Activated CD8-positive, alpha-beta memory T cell treated with anti-CD3 and anti-CD28 coated beads for 36 hours (primary cell): ENCODE measurements around the gene SDR39U1. TPM values are rescaled to one million over a fixed set of nuclear protein-coding genes. Genes with fewer than 3 reads are reported as not detected.
"Not testable (repeated sequence)": the region's sequence is repeated elsewhere in the genome, so short reads cannot be mapped to it uniquely, and the experiment has no call there.

Experiments used
- CTCF ChIA-PET: fragments of 350-600 bp; sonication (Branson Sonifier 250); formaldehyde crosslinking; loops from one replicate; lab custom pipeline; 2021; ENCODE audit warnings: antibody characterized with exemption; lab: Charles Lee
- POLR2A ChIA-PET: fragments of 350-600 bp; sonication (Branson Sonifier 250); formaldehyde crosslinking; loops from one replicate; lab custom pipeline; 2021; ENCODE audit warnings: antibody characterized with exemption; lab: Charles Lee
- total RNA-seq, 2 experiments: library from RNA; stranded (reverse); gene quantifications; one replicate each; pipeline ENCODE4 v1.2.3, GENCODE V29; 2021

Gene SDR39U1, protein sequence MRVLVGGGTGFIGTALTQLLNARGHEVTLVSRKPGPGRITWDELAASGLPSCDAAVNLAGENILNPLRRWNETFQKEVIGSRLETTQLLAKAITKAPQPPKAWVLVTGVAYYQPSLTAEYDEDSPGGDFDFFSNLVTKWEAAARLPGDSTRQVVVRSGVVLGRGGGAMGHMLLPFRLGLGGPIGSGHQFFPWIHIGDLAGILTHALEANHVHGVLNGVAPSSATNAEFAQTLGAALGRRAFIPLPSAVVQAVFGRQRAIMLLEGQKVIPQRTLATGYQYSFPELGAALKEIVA
- 10 to 100 TPM; 53.2 to 59.0 TPM for total RNA-seq

- ChIA-PET CTCF (interaction anchor here (0.6 to 3.4 kb wide), 6 partner anchors 9 to 109 kb away, joined by 3 to 45 read pairs (median 3); partner anchors contain the start of genes ADCY4, CBLN3 and KHNYN), POLR2A (interaction anchor here (0.6 to 2.0 kb wide), 7 partner anchors 11 to 231 kb away, joined by 3 to 32 read pairs (median 6); partner anchors contain the start of genes CBLN3, KHNYN and TINF2)
These were observed at the start of gene SDR39U1 for GRCh38 chr14:24442240-24443052. SDR39U1 (minus strand) TSS chr14:24442776; CDS start chr14:24442769, 7 bp downstream.

GRCh38 chr14:24491586-24492408, 49.2 kb upstream of the SDR39U1 start:
- POLR2A ChIA-PET: not testable (repeated sequence)

DNA sequence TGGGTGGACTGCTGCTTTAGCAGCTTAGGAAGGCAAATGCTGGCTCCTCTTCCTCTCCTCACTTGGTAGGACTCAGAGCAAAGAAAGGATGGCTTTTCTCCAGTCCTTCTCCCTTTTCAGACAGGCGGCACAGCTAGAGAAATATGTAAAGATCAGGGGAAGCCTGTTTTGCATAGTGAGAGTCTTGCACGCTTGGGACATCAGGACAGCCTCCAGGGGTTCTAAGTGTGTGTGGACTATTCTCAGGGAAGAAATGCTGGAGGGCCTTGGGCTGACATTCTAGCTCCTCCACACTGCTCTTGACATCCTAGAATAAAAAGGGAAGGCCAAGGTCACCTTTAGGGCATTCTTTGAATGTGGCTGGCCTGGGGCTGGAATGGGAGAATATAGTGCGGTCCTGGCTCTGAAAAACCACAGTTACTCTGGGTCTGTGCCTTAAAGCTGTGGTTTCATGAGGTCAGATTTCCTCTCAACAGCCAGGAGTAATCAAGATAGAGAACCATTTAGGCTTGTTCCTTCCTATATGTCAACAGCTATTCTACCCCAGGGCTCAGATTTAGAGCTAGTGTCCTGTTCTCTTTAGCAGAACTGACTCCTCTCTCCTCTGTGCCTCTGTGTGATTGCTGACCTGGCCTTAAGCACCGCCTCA, 41.2 kb upstream of the SDR39U1 start:
- ChIA-PET POLR2A (no interaction called here), CTCF (interaction anchor here (1.0 to 1.3 kb wide), 2 partner anchors 122 to 126 kb away, joined by 3 to 4 read pairs; partner anchors contain the start of gene GZMH)

More at GRCh38 chr14:24491586-24492408, 49.2 kb upstream of the SDR39U1 start:
- CTCF ChIA-PET: not testable (repeated sequence)

DNA sequence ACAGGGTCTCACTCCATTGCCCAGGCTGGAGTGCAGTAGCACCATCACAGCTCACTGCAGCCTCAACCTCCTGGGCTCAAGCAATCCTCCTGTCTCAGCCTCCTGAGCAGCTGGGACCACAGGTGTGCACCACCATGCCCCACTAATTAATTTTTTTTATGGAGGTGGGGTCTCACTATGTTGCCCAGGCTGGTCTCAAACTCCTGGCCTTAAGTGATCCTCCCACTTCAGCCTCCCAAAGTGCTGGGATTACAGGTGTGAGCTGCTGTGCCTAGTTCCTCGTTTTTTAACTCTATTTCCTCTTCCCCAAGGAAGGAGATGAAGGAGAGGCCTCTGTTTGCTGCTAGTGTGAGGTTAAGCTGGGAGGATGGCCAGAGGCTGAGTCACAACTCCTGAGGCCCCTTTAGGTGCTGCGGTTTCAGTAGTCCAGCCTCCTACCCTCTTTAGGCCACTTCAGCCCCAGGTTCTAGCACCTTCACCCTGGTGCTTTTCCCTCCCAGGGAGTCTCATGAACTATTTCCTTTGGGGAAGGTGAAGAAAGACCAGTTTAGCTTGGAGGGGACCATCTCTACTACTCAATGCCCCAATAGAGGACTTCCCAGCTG, 40.2 kb upstream of the SDR39U1 start:
- CTCF ChIA-PET: interaction anchor here (1.0 to 1.4 kb wide), 2 partner anchors 126 to 228 kb away, joined by 4 to 5 read pairs; partner anchors contain the start of gene GZMH
- POLR2A ChIA-PET: not testable (repeated sequence)

- POLR2A ChIA-PET: no interaction called here
- CTCF ChIA-PET: interaction anchor here (0.8 to 1.4 kb wide), 7 partner anchors 17 to 229 kb away, joined by 3 to 5 read pairs (median 3); no protein-coding TSS in a partner anchor
These were observed 39.2 kb upstream of the SDR39U1 start for GRCh38 chr14:24481622-24482324.

- CTCF ChIA-PET, POLR2A ChIA-PET: not testable (repeated sequence)
These were observed 37.4 kb upstream of the SDR39U1 start for GRCh38 chr14:24479999-24480398.

- POLR2A ChIA-PET: no interaction called here
These were observed 32.7 kb upstream of the SDR39U1 start for GRCh38 chr14:24475261-24475660.

DNA sequence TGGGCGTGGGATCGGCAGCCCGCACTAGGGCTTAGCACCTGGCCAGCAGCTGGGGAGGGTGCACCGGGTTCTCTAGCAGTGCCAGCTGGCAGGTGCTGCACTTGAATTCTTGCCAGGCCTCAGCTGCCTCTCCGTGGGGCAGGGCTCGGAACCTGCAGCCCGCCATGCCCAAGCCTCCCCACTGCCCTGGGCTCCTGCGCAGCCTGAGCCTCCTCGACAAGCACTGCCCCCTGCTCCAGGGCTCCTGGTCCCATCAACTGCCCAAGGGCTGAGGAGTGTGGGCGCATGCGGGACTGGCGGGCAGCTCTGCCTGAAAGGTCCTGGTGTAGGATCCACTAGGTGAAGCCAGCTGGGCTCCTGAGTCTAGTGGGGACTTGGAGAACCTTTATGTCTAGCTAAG, 30.6 kb upstream of the SDR39U1 start:
- ChIA-PET CTCF (no interaction called here), POLR2A (no interaction called here)

More at GRCh38 chr14:24475261-24475660, 32.7 kb upstream of the SDR39U1 start:
- CTCF ChIA-PET: no interaction called here

- CTCF ChIA-PET, POLR2A ChIA-PET: not testable (repeated sequence)
These were observed 27.9 kb upstream of the SDR39U1 start for GRCh38 chr14:24470450-24470849.

DNA sequence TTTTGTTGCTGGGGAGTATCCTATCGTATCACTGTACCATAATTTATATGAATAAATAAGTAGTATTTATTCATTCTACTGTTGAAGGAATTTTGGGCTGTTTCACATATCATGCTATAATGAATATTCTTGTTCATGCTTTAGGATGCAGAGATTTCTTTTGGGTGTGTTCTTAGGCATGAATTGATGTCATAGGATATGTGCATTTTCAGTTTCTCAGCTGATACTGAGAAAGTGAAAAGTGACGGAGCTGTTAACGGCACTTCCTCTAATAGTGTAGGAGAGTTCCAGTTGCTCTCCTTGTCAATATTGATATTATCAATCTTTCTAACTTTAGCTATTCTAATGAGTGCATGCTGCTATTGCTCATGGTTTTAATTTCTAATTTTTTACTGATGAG, 23.2 kb upstream of the SDR39U1 start:
- ChIA-PET CTCF (no interaction called here), POLR2A (no interaction called here)

GRCh38 chr14:24465368-24465767, 22.8 kb upstream of the SDR39U1 start:
- ChIA-PET POLR2A (no interaction called here), CTCF (interaction anchor here (1.2 kb wide), 1 partner anchor 17 kb away, joined by 3 read pairs; no protein-coding TSS in a partner anchor)

- ChIA-PET POLR2A (no interaction called here), CTCF (interaction anchor here (1.2 kb wide), 1 partner anchor 18 kb away, joined by 3 read pairs; no protein-coding TSS in a partner anchor)
These were observed 21.6 kb upstream of the SDR39U1 start for GRCh38 chr14:24463884-24464785.

- POLR2A ChIA-PET: no interaction called here
- CTCF ChIA-PET: no interaction called here
These were observed 20.7 kb upstream of the SDR39U1 start for GRCh38 chr14:24463017-24463883.

GRCh38 chr14:24461336-24461735, 18.8 kb upstream of the SDR39U1 start:
- POLR2A ChIA-PET: no interaction called here
- CTCF ChIA-PET: no interaction called here

- POLR2A ChIA-PET: no interaction called here
These were observed 16.8 kb upstream of the SDR39U1 start for GRCh38 chr14:24459331-24459730.

DNA sequence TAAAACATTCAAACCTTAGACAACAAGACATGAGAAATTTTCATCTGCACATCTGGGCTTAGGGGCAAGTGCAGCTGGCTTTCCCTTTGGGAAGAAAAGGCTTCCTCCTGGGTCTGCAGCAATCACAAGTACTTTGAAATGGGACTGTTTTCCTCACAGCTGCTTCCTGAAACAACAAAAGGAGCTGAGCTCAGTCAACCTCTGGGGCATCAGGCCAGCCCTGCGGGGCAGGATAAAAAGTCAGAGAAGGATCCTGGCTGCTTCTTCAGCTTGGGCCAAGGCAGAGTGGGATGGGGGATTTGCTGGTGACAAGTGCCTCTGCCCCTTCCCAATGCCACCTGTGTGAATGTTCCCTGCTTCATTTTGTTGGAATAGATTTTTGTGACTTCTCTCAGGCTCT, 16.2 kb upstream of the SDR39U1 start:
- CTCF ChIA-PET: no interaction called here

More at GRCh38 chr14:24459331-24459730, 16.8 kb upstream of the SDR39U1 start:
- CTCF ChIA-PET: no interaction called here

More for the DNA sequence above, 16.2 kb upstream of the SDR39U1 start:
- POLR2A ChIA-PET: no interaction called here
